GM19043 (cell line): Measurements from ENCODE around the gene EPOP.

Source experiments
- ATAC-seq: cut with Tn5 transposase; IDR thresholded peaks from one replicate; pipeline ENCODE4 v1.9.1; 2021; ENCODE audit warnings: low read depth; ENCODE audit not compliant: unreplicated experiment

EPOP gene

DNA sequence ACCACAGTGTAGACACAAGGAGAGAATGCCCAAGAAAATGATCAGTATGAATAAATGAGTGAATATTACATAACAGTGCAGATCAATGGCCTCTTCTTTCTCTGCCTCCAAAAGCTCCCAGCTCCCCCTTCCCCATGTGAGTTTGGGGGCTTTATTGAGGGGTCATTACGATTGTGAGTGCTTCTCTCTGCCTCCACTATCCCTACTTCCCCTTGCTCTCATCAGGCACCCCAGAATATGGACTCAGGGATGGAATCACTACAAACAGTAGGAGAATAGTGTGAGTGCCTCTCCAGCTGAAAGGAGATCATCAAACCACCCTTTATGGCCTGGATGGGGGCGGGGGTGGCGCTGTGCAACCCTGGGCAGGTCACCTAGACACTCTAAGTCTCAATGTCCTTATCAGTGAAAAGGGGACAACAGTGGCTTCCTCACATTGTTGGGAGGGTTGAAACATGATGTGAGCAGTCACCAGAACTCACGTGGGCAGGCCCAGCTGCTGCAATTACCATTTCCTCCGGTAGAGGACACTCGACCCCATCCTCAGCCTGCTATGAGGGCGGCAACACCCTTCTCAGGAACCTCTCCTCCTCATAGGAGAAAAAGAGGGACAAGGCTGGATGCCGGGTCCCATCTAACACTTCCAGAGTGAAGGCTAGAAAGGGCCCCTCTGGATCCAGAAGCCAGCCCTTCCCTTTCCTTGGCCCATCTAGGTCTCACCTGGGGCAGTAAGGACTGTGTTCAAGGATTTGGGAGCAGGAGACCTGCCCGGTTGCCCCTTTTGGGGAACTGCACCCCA is 2.1 kb upstream of the EPOP start:
- ATAC-seq, result no peak

DNA sequence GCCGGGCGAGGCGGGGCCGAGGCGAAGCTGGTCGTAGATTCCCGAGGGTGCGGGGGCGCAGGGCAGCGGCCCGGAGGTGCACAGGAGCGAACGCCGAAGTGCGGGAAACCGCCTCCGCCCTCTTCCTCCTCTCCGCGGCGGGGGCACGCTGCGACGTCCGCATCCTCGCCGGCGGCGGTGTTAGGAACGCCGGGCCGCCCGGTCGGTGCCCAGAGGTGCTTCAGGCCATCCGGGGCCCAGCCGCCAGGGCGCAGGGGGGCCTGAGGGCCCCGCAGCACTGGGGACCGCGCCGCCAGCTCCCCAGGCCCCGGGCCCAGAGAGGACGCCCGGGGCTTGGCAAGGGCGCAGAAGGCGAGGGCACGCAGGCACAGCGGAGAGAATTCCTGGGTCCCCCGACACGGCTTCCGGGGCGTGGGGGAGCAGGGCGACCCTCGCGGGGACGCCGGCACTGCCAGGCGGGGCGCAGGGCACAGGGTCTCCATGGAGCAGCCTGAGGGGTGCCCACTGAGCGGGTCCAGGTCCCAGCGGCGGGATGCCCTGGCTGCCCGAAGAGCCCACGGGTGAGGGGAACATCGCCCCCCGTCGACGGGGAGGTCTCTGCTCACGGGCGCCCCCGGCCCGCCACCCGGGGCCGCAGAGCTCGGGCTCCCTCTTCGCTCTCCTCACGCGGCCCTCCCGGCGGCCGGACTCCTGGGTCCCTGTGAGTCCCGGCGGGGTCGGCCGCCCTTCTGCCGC is 576 bp downstream of the EPOP start:
- ATAC-seq, result no peak

DNA sequence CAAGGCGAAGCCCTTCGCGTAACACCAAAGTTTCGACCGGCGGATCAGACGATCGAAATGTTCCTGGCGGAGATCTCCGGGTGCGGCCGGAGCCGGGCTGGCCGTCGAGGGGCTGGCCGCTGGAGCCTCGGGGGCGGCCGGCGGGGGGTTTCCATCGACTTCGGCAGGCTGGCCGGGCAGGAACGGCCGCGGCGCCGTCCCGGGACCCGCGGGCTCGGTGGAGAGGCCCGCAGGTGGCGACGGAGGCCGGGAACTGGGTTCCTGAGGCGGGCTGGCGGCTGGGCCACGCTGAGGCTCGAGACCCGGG is 1.1 kb downstream of the EPOP start:
- ATAC-seq, result no peak

DNA sequence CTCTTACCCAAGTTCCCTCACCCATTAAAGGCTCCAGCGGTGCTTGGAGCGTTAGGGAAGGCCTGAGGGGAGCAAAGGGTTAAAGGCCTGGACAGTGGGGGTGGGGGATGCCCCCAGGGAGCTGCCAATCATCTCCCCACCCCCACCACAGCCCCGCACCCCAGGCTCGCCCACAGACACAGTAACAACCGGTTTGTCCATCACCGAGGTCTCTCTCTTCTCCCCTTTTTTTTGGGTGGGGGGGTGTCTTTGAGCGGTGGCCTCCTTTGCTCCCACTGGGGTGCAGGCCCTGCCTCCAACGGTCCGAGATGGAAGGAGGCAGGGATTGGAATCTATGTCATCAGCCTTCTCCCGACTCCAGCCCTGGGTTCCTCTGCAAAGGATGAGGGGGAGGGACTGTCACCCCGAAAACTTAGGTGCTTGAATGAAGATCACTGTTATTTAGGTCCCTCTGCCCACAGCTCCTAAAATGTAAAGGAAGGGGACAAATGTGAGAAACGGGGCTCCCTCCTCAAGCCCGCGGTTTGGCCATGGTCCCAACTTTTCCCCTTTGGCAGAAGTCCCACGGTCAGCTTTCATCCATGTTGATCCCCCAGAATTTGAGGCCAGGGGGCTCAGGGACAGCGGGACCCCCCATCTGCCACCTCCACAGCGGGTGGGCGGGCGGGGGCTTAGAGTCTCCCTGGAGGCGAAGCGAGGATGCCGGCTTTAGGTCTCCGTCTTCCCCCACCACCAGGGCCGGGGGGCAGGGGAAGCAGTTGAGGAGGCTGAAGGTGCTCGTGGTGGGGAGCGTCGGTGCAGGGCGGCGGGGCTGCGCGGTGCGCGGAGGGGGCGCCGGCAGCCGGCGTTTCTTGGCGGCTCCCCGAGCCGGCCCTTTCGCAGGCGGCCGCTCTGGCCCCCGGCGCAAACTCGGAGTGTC is 1.7 kb downstream of the EPOP start:
- no peak for ATAC-seq

DNA sequence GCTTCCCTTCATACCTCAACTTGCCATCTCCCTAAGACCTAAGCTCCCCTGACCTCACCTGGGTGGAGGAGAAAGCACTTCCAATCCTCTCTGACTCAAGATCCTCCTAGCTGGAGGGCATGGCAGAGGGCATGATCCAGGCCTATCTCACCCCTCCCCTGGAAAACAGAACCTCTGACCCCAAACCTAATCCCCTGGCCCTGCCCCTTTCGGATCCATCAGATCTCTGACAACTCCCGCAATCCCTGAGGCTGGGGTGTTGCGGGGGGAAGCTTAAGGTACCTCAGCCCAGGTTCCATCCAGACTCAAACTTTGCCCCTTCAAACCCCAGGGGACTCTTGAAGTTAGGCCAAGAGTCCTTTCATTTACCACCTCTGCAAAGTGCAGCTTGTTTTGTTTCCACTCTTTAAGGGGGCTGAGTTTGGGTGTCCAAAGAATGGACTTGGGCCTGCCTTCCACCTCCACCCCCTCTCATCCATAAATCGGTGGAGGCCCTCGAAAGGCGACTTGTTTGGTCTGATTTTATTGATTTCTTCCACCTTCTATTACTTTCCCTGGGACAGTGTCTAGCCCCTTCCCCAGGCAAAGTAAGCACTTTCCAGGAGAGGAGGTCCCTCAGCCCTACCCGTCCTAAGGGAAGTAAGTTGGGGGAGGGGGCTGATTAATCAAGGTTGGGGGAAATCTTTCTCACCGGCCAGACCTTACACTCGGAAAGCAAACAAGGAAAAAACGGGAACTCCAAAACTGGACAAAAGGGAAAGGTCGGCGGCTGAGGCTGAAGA is 2.6 kb downstream of the EPOP start:
- no peak for ATAC-seq

DNA sequence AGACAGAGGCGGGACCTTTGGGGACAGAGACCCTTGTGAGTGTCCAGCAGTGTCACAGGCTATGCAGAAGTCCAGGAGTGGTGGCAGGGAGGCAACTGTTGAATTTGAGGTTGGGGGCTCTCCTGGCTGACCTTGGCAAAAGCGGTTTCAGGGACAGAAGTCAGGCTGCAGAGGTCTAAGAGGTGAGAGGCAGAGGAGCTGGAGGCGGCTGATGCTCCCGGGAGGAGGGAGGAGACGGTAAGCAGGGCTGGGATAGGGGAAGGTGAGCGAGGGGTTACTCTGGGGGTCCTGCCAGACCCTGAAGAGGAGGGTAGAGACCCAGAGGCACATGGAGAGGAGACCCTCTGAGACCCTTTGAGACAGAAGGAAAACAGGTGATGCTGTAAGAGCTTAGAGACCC is 5.2 kb downstream of the EPOP start:
- no peak for ATAC-seq

DNA sequence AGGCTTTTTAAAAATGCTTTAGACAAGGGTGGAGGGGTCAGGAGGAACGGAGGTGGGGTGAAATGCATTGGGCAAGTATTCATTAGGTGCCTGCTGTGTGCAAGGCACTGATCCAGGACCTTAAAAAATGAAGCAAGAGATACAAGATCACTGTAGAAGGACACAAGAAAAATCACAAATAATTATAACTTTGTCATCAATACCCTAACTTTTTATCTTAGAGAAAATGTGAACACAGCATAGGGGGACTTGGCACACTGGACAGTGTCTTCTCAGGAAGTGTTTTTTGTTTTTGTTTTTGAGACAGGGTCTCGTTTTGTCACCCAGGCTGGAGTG is 7.0 kb downstream of the EPOP start:
- ATAC-seq, result no peak

DNA sequence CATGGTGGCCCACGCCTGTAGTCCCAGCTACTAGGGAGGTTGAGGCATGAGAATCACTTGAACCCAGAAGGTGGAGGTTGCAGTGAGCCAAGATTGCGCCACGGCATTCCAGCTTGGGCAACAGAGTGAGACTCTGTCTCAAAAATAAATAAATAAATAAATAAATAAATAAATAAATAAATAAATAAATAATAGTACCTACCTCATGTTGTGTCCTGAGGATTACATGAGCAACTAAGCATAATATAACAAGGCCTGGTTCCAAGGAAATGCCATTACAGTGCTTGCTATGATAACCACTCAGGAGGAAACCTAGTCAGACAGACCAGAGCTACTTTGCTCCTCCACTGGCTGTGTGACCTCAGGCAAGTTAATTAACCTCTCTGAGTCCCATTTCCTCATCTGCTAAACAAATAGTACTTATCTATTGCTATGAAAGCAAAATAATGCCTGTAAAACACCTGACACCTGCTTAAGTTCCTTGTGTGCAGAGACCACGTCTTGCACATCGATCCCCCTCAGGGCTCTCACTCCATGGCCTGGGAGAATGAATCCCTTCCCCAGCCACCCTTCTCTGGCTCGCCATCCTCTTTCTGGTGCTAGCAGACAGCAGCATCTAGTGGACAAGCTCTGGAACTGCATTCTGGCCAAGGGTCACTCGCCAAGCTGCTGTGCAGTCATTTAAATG is 7.5 kb downstream of the EPOP start:
- no peak for ATAC-seq

DNA sequence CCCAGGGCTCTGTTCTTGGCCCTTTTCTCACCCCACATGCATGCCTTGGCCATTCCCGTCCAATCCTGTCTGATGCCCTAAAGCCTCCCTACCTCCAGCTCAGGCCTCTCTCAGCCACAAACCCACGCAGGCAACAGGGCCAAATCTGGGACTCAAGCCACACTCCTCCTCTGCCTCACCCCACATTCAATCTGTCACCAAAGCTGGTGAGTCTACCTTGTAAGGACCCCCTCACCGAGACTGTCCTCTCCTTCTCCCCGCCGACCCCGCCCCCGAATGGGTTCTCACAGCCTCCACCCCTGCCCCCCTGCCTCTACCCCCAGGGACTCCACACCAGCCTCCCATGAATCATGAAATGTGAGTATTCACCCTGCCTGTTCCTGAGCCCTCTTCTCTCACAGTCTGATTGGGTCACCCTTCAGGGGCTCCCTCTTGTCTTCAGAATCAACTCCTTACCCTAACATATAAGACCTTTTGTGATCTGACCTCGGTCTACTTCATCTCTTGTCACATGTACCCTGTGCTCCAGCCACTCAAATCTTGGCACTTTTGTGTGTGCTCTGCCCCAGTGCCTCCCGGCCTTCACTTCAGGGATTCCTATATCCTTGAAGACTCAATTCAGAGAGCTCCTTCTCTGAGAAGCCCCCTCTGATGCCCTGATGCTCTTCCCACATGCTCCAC is 10.7 kb downstream of the EPOP start:
- ATAC-seq, result no peak

DNA sequence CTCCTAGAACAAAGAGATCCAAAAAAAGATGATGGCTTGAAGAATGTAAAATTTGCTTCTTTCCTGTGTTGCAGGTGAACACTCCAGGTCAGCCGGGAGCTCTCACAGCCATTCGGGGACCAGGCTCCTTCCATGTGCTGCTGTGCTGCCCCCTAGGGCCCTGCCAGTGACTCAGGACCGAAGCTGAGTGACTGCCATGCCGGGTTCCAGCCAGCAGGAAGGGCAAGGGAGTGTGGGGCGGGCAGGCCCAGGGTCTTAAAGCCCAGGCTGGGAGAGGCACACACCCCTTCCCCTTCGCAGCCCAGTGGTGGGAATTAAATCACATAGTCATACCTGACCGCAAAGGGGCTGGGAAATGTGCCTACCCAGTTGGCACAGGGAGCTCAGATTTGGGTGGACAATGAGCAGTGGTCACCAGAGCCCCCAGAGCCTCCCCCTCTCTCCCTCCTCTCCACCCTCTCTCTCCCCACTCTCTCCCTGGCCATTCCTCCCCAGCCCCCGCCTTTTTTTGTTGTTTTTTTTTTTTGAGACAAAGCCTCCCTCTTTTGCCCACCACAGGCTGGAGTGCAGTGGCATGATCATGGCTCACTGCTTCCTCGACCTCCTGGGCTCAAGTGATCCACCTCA is 11.5 kb downstream of the EPOP start:
- ATAC-seq, result no peak

DNA sequence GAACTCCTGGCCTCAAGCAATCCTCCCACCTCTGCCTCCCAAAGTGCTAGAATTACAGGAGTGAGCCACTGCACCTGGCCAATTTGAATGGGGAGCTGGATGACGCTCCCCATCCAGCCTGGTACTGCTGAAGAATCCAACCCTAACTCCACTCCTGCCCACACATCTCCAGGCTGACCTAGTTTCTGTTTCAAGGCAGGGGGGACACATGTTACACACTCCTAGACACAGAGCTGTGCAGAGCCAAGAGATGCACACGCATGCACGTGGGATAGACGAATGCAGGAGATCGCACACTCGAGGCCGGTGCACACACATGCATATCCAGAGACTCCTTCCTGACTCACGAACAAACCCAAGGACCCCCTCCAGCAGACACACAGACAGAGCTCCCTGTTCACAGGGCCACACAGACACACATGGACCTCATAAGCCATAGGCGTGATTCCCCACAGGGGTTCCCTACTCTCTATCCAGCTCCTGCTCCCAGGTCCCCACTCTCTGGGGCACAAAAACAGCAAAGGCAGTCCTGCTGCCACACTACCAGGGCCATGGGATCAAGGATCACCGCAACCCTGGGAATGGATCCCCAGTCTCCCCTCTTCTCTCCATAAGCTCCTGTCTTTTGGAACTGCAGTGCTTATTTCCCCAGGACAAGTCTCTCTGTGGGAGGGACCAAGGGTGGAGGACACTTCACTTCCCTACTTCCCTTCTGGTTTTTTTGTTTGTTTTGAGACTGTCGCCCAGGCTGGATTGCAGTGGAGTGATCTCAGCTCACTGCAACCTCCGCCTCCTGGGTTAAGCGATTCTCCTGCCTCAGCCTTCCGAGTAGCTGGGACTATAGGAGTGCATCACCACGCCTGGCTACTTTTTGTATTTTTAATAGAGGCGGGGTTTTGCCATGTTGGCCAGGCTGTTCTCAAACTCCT is 14.4 kb downstream of the EPOP start:
- ATAC-seq, result no peak

DNA sequence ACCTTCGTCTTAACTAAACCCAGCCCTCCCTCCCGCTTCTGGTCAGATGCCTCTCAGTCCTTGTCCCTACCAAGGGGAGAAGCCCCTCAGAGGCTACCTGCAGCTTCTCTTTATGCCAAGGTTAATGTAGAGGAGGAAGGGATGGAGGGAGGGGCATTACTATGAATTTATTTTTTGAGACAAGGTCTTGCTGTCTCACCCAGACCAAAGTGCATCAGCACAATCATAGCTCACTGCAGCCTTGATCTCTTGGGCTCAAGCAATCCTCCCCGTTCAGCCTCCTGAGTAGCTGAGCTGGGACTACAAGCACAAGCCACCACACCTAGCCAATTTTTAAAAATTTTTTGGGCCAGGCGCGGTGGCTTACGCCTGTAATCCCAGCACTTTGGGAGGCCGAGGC is 15.3 kb downstream of the EPOP start:
- no peak for ATAC-seq

DNA sequence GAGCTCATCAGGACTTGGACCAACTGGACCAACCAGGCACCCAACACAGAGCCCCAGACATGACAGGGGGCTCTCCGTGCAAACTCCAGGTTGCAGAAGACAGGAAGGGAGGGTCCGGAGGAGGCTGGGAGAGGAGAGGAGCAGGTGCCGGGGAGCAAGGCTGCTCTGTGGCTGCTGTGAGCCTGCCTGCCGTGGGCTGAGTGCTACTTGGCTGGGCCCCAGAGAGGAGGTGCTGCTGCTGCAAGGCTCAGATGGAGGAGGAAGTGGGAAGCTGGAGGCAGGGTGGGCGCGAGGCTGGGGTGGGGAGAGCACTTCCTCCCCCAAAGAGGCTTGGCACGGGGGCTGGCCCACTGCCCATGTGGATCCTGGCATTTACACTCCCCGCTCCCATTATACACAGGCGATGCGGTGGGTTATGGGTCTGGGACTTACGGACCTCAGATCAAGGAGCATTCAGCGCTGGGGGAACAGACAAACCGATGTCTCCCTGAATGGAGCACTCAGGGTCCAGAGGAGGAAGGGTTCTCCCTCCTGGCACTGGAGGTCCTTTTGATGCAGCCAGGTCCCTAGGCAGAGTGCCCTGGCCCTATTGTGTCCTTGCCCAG is 15.9 kb downstream of the EPOP start:
- no peak for ATAC-seq

DNA sequence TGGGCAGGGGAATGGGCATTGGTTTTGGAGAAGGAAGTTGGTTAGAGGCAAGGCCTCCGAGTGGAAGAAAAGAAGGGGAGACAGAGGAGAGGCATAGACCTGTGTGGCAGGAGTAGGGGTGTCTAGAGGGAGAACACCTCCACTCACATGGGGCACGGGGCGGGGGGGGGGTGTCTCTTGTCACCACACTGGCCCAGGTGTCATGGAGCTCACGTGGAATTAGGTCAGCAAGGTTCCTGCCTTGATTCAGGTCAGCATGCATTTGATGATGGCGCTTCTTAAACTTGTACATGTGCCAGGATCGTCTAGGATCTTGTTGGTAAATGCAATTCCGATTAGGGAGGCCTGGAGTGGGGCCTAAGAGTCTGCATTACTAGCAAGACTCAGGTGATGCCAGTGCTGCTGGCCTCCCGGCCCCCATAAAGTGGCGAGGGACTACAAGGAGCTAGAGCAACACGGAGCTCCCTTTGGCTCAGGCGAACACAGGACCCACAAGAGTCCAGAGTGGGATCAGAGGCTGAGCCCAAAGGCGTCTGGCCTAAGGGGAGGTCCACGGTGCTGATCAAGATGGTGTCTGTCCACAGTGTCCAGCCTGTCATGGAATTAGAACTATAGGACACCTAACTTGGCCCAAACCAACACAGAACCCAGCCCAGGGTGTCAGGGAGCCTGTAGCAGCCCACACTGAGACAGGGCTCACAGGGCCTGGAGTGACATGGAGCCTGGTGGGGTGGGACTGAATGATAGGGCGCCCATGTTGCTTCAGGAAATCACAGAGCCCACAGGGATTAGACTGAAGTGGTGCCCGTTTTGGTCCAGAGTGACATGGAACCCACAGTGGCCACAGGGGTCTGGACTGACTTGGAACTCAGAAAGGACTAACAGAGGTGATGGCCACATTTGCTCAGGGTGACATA is 16.7 kb downstream of the EPOP start:
- ATAC-seq, result no peak

DNA sequence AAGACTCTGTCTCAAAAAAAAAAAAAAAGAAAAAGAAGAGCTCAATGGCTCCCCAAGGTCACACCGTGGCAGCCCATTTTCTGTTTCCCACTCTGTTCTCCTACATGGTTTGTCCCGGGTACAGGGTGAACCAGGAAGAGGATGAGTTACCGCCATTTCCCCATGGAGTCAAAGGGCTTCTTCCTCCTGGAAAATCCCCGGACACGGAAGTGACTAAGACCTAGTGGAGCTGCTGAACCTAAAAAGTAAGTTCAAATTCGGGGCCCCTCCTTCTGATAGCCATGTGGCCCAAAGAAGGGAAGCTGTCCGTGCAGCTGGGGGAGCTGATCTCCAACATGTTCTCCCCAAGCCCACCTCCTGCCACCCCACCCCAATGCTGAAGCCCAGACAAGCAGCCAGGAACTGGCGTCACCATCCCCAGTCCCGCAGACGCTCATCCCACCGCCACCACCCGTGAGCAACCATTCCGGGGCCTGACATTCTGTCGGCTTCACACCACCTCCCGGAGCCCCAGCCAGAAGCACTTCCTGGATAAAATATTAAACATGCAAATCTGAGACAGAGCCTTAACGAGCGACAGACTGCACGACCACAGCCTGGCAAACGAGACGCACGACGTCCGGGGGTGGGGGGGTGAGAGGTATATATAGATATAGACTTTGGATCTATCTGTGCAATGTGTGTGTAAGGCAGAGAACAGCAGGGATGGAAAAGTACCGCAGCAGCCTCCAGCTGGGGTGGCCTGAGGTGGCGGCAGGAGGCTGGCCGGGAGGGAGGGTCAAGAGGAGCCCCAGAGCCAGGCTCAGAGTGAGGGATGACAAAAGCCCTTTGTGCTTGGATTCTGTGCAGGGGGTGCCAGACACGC is 17.6 kb downstream of the EPOP start:
- no peak for ATAC-seq
